HepG2 (cell line): ENCODE measurements around the gene HOXA1. TPM values are rescaled to one million over a fixed set of nuclear protein-coding genes. Genes with fewer than 3 reads are reported as not detected.

Experiments used
- ATAC-seq: fragments of 200-7000 bp; cut with Tn5 transposase; 3 replicates; pipeline ENCODE4 v1.9.1; 2020; ENCODE audit warnings: mild to moderate bottlenecking, moderate library complexity
- BruUV-seq: library from RNA; stranded (reverse); fragments of 400-500 nt; replicated peaks from 2 replicates; lab custom pipeline; 2021; lab: Mats Ljungman, UMichigan
- CTCF ChIA-PET: fragments of 300-600 bp; formaldehyde crosslinking; extraction: SDS; loops from one replicate; lab custom pipeline; 2021; ENCODE audit warnings: low total read pairs, inconsistent platforms, low intra/inter-chr PET ratio; lab: Yijun Ruan, JAX
- POLR2A ChIA-PET: fragments of 350-600 bp; sonication (Branson Sonifier 250); formaldehyde crosslinking; loops from one replicate; lab custom pipeline; 2020; ENCODE audit warnings: antibody characterized with exemption, inconsistent platforms; lab: Yijun Ruan, JAX
- DNase-seq: peaks from one replicate; pipeline ENCODE4 v3.0.0-alpha.2; 2015; ENCODE audit warnings: low spot score
- FAIRE-seq: peaks from 3 replicates; lab custom pipeline; 2011; peaks lifted over from hg19 to GRCh38; lab: Jason Lieb, UNC
- H2AFZ ChIP-seq: one replicate; pipeline ENCODE4 v1.6.1; 2011; ENCODE audit warnings: low read length, inconsistent platforms
- H3K27ac ChIP-seq: fragments of 300-600 bp; 3 replicates; pipeline ENCODE4 v1.8.0; 2011; ENCODE audit warnings: mixed run types, mild to moderate bottlenecking, mixed read lengths, low read length, inconsistent platforms; ENCODE audit not compliant: insufficient read depth; ENCODE audit errors: extremely low read length
- H3K27me3 ChIP-seq, 2 experiments: fragments of 200-600 bp in 1 of 2; 2 replicates in 1 of 2; 3 replicates in 1 of 2; pipeline versions ENCODE4 v1.6.0 to v1.8.0; 2011; ENCODE audit warnings: low read length in 2 of 2, mild to moderate bottlenecking in 2 of 2, moderate library complexity in 2 of 2, inconsistent platforms in 1 of 2; ENCODE audit not compliant: insufficient read depth in 2 of 2, control insufficient read depth in 1 of 2
- H3K36me3 ChIP-seq, 2 experiments: fragments of 200-600 bp in 1 of 2; replicated peaks in 1 of 2; 2 replicates in 1 of 2; 3 replicates in 1 of 2; pipeline versions ENCODE4 v1.5.1 to v1.8.0; 2011; ENCODE audit warnings: low read length in 2 of 2, inconsistent platforms in 1 of 2; ENCODE audit not compliant: insufficient read depth in 2 of 2, control insufficient read depth in 1 of 2
- H3K4me1 ChIP-seq: 2 replicates; pipeline ENCODE4 v1.5.1; 2012; ENCODE audit warnings: low read length, inconsistent platforms; ENCODE audit not compliant: insufficient read depth
- H3K4me2 ChIP-seq: 2 replicates; pipeline ENCODE4 v1.6.0; 2011; ENCODE audit warnings: low read depth, low read length, inconsistent platforms
- H3K4me3 ChIP-seq, 3 experiments: fragments of 200-600 bp in 1 of 3; sonication (generic), shearing (Covaris generic) in 1 of 3; replicated peaks in 1 of 3; 2 replicates each; pipeline ENCODE4 v1.5.1; 2011 to 2016; ENCODE audit warnings: low read length in 3 of 3, inconsistent platforms in 2 of 3, low read depth in 2 of 3, mild to moderate bottlenecking in 2 of 3, control low read depth in 1 of 3, mixed read lengths in 1 of 3; ENCODE audit not compliant: insufficient read depth in 1 of 3
- H3K79me2 ChIP-seq: one replicate; pipeline ENCODE4 v1.6.1; 2011; ENCODE audit warnings: low read length, inconsistent platforms; ENCODE audit not compliant: insufficient read depth
- H3K9ac ChIP-seq: 2 replicates; pipeline ENCODE4 v1.6.0; 2011; ENCODE audit warnings: mild to moderate bottlenecking, low read depth, low read length, inconsistent platforms; ENCODE audit not compliant: insufficient read depth
- H3K9me3 ChIP-seq: 2 replicates; pipeline ENCODE4 v1.5.1; 2012; ENCODE audit warnings: mild to moderate bottlenecking, low read length
- H4K20me1 ChIP-seq: 2 replicates; pipeline ENCODE4 v1.6.0; 2011; ENCODE audit warnings: inconsistent platforms, mild to moderate bottlenecking, low read length, moderate library complexity; ENCODE audit not compliant: insufficient read depth
- ASH2L ChIP-seq: fragments of 300-600, 200-600 bp; sonication (generic); IDR thresholded peaks from 2 replicates; pipeline ENCODE4 v1.7.0; 2017; ENCODE audit warnings: low read depth, mild to moderate bottlenecking, moderate library complexity, mixed read lengths, low read length; ENCODE audit not compliant: insufficient read length
- BCL3 ChIP-seq: sonication (generic); formaldehyde crosslinking; IDR thresholded peaks from 2 replicates; pipeline ENCODE4 v1.5.1; 2020; ENCODE audit warnings: mild to moderate bottlenecking, missing genetic modification reagents, moderate library complexity
- DDIT3 ChIP-seq: sonication (generic); formaldehyde crosslinking; IDR thresholded peaks from 2 replicates; pipeline ENCODE4 v1.4.0; 2020; ENCODE audit warnings: mild to moderate bottlenecking, missing genetic modification reagents
- PAXIP1 ChIP-seq: sonication (generic); formaldehyde crosslinking; conservative IDR thresholded peaks from 2 replicates; pipeline ENCODE4 v1.4.0; 2020; ENCODE audit warnings: mild to moderate bottlenecking, missing genetic modification reagents, moderate library complexity
- RBAK ChIP-seq: sonication (generic); formaldehyde crosslinking; IDR thresholded peaks from 2 replicates; pipeline ENCODE4 v1.5.1; 2020; ENCODE audit warnings: mild to moderate bottlenecking, missing genetic modification reagents
- SRSF9 ChIP-seq: fragments of 200-400 bp; formaldehyde crosslinking; IDR thresholded peaks from 2 replicates; pipeline ENCODE4 v1.6.1; 2018; ENCODE audit warnings: borderline replicate concordance, mild to moderate bottlenecking, low read depth, low read length; ENCODE audit not compliant: insufficient read depth, poor library complexity, severe bottlenecking
- TFDP1 ChIP-seq: IDR thresholded peaks from 2 replicates; pipeline ENCODE4 v1.6.1; 2016; ENCODE audit warnings: missing compliant biosample characterization, missing genetic modification reagents, borderline replicate concordance
- ZNF703 ChIP-seq: sonication (generic); formaldehyde crosslinking; IDR thresholded peaks from 2 replicates; pipeline ENCODE4 v1.5.1; 2020; ENCODE audit warnings: missing genetic modification reagents, mild to moderate bottlenecking, moderate library complexity, borderline replicate concordance
- WGBS: methylation state at CpG from one replicate; pipeline ENCODE4 v1.1.6; 2017; ENCODE audit warnings: low lambda C conversion rate; 5-methylcytosine and 5-hydroxymethylcytosine counted together
- in situ Hi-C: cut with HindIII; loops from 2 replicates; pipeline ENCODE4 v1.10.0; 2017; ENCODE audit warnings: low pct_unique_long_range_greater_than_20kb; ENCODE audit not compliant: extremely low pct_ligation_motif_present
- intact Hi-C: fragments of 100-400 bp; cut with micrococcal nuclease; formaldehyde crosslinking; loops from one replicate; pipeline ENCODE4 v1.10.0; 2022; ENCODE audit not compliant: unreplicated experiment
- polyA plus RNA-seq, 8 experiments: library from polyadenylated mRNA; depleted of rRNA in 3 of 8; stranded (reverse) in 7 of 8; unstranded in 1 of 8; fragments of >200 nt; fragmentation: Illumina TruSeq in 4 of 8; extraction: Trizol in 4 of 8; gene quantifications; 2 replicates each; pipeline versions ENCODE4 v1.2.1 to v1.2.3, GENCODE V29; 2011 to 2016; ENCODE audit warnings: low read depth in 4 of 8, missing spikeins in 1 of 8, mixed read lengths in 1 of 8; ENCODE audit not compliant: insufficient read depth in 1 of 8
- total RNA-seq, 5 experiments: library from RNA; depleted of rRNA; stranded (reverse); fragments of >200 nt; fragmentation: Illumina TruSeq; extraction: Trizol; gene quantifications; 2 replicates each; pipeline ENCODE4 v1.2.3, GENCODE V29; 2016; ENCODE audit warnings: low read depth in 1 of 5

Gene HOXA1
- total and polyA plus RNA-seq, 2 of the 13 experiments (the other 11 are each of a cell fraction or from before 2014, with no cell fraction given): 0.18 to 0.20 TPM

GRCh38 chr7:27094304-27095049 is 1.3 kb downstream of the HOXA1 start:
- intact Hi-C loops (no loop called here), in situ Hi-C loops (no loop called here)
- H3K4me2 ChIP-seq: no peak overlapping the region
- H3K27me3 ChIP-seq: peaks cover 0 to 14% of the 10 kb centered on the region in 2 experiments; a peak in 2 of 5 replicates
- DNase-seq: no peak
- TF ChIP-seq ZNF703 (CRISPR knock-in tag): no peak
- no peak for ATAC-seq
- CTCF ChIA-PET: no interaction called here
- H3K9ac ChIP-seq: no peak overlapping the region
- H3K27ac ChIP-seq: no peak overlapping the region
- no peak overlapping the region for H2AFZ ChIP-seq
- peaks cover 28% of the 10 kb centered on the region for H3K4me1 ChIP-seq
- no peaks in the 10 kb centered on the region for H3K36me3 ChIP-seq
- no peaks in the 10 kb centered on the region for H3K9me3 ChIP-seq
- no peaks in the 10 kb centered on the region for H4K20me1 ChIP-seq
- POLR2A ChIA-PET: interaction anchor here (1.6 kb wide), 1 partner anchor 25 kb away, joined by 4 read pairs; no protein-coding TSS in a partner anchor
- H3K4me3 ChIP-seq: no peak overlapping the region
- H3K79me2 ChIP-seq: no peaks in the 10 kb centered on the region
- BruUV-seq: no TSS peak
- WGBS: 83% methylated on average over 29 of the region's 29 CpGs
- no peak for FAIRE-seq

GRCh38 chr7:27093184-27093895 is 2.5 kb downstream of the HOXA1 start:
- no peaks in the 10 kb centered on the region for H4K20me1 ChIP-seq
- intact Hi-C loops: no loop called here
- ATAC-seq: no peak
- no TSS peak for BruUV-seq
- peaks cover 2 to 19% of the 10 kb centered on the region in 2 experiments; a peak in 2 of 5 replicates for H3K27me3 ChIP-seq
- no peak for FAIRE-seq
- ChIA-PET POLR2A (interaction anchor here (1.0 to 1.6 kb wide), 2 partner anchors 26 to 29 kb away, joined by 3 to 4 read pairs; no protein-coding TSS in a partner anchor), CTCF (no interaction called here)
- H3K4me1 ChIP-seq: peaks cover 28% of the 10 kb centered on the region
- H3K4me2 ChIP-seq: no peak overlapping the region
- WGBS: 51% methylated on average over 6 of the region's 6 CpGs
- H2AFZ ChIP-seq: no peak overlapping the region
- no peak for DNase-seq
- no peak overlapping the region for H3K4me3 ChIP-seq
- H3K36me3 ChIP-seq: no peaks in the 10 kb centered on the region
- in situ Hi-C loops: no loop called here
- no peaks in the 10 kb centered on the region for H3K79me2 ChIP-seq
- H3K9me3 ChIP-seq: no peaks in the 10 kb centered on the region
- no peak overlapping the region for H3K27ac ChIP-seq
- no peak overlapping the region for H3K9ac ChIP-seq
- TF ChIP-seq RBAK (CRISPR knock-in tag) (no peak), DDIT3 (no peak), BCL3 (CRISPR knock-in tag) (no peak), PAXIP1 (CRISPR knock-in tag) (no peak), TFDP1 (CRISPR knock-in tag) (no peak), SRSF9 (no peak), ASH2L (no peak)
